GM23248 (cell line): Measurements from ENCODE around the gene RABEP1.

Experiments used
- EZH2 ChIP-seq: fragments of 200-600 bp; sonication (generic); IDR thresholded peaks from 2 replicates; pipeline ENCODE4 v1.6.1; 2018; ENCODE audit warnings: antibody characterized with exemption, mild to moderate bottlenecking; ENCODE audit not compliant: insufficient read depth, poor library complexity, severe bottlenecking
- EZH2phosphoT487 ChIP-seq: fragments of 200-600 bp; sonication (generic); IDR thresholded peaks from 2 replicates; pipeline ENCODE4 v1.6.1; 2018; ENCODE audit warnings: antibody characterized with exemption, moderate library complexity, mild to moderate bottlenecking, low read depth; ENCODE audit not compliant: insufficient read depth

- TF ChIP-seq EZH2 (no peak), EZH2phosphoT487 (no peak)
Measured at GRCh38 chr17:5370411-5370810, 88.3 kb downstream of the RABEP1 start.
